ENCODE measurements around the gene OBSL1.

DNA sequence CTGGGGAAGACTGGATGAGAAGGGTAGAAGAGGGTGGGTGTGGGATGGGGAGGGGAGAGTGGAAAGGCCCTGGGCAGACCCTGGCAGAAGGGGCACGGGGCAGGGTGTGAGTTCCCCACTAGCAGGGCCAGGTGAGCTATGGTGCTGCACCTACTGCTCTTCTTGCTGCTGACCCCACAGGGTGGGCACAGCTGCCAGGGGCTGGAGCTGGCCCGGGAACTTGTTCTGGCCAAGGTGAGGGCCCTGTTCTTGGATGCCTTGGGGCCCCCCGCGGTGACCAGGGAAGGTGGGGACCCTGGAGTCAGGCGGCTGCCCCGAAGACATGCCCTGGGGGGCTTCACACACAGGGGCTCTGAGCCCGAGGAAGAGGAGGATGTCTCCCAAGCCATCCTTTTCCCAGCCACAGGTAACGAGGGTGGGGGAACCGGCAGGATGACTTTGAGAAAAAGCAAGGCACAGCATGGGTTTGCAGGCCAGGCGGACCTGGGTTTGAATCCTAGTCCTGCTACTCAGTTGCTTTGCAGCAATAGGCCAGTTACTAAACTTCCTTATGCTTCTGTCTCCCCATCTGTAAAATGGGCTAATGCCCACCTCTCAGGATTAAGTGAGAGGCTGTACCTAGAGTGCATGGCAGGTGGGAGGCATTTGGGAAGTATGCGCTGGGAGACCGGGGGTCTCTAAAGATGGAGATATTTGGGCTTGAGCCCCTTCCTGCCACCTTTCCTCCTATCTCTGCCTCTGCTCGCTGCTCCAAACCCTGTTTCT lies 1.1 kb upstream of the OBSL1 start, which contains the start of gene INHA:
- TF ChIP-seq, protein P1, sequence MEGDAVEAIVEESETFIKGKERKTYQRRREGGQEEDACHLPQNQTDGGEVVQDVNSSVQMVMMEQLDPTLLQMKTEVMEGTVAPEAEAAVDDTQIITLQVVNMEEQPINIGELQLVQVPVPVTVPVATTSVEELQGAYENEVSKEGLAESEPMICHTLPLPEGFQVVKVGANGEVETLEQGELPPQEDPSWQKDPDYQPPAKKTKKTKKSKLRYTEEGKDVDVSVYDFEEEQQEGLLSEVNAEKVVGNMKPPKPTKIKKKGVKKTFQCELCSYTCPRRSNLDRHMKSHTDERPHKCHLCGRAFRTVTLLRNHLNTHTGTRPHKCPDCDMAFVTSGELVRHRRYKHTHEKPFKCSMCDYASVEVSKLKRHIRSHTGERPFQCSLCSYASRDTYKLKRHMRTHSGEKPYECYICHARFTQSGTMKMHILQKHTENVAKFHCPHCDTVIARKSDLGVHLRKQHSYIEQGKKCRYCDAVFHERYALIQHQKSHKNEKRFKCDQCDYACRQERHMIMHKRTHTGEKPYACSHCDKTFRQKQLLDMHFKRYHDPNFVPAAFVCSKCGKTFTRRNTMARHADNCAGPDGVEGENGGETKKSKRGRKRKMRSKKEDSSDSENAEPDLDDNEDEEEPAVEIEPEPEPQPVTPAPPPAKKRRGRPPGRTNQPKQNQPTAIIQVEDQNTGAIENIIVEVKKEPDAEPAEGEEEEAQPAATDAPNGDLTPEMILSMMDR (IDR thresholded peaks at IDR 0.05): no peak
- no peak for TF ChIP-seq POLR2A (IDR thresholded peaks at IDR 0.05)
